OCI-LY7 (cell line): ENCODE data around the gene DNAJC21.

Experiments
- EZH2phosphoT487 ChIP-seq: fragments of 200-600 bp; sonication (generic); IDR thresholded peaks from 2 replicates; pipeline ENCODE4 v1.6.1; 2018; ENCODE audit warnings: low read depth, borderline replicate concordance, mild to moderate bottlenecking, mixed run types, antibody characterized with exemption, low read length, moderate library complexity, mixed read lengths
- TF ChIP-seq, protein P1 (sequence below): fragments of 200-600 bp; sonication (generic); conservative IDR thresholded peaks from 2 replicates; pipeline ENCODE4 v1.5.1; 2014; ENCODE audit warnings: mild to moderate bottlenecking, antibody characterized with exemption, low read length, moderate library complexity, mixed read lengths

GRCh38 chr5:34897646-34898045 is 31.7 kb upstream of the DNAJC21 start:
- TF ChIP-seq, protein P1, sequence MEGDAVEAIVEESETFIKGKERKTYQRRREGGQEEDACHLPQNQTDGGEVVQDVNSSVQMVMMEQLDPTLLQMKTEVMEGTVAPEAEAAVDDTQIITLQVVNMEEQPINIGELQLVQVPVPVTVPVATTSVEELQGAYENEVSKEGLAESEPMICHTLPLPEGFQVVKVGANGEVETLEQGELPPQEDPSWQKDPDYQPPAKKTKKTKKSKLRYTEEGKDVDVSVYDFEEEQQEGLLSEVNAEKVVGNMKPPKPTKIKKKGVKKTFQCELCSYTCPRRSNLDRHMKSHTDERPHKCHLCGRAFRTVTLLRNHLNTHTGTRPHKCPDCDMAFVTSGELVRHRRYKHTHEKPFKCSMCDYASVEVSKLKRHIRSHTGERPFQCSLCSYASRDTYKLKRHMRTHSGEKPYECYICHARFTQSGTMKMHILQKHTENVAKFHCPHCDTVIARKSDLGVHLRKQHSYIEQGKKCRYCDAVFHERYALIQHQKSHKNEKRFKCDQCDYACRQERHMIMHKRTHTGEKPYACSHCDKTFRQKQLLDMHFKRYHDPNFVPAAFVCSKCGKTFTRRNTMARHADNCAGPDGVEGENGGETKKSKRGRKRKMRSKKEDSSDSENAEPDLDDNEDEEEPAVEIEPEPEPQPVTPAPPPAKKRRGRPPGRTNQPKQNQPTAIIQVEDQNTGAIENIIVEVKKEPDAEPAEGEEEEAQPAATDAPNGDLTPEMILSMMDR: no peak
- TF ChIP-seq EZH2phosphoT487: no peak
